Fibroblast of the aortic adventitia (primary cell): Measurements from ENCODE around the gene SPTBN4. TPM values are rescaled to one million over a fixed set of nuclear protein-coding genes. Genes with fewer than 3 reads are reported as not detected.

ENCODE experiments used
- DNase-seq: peaks from one replicate; pipeline ENCODE4 v3.0.0-alpha.2; 2010; ENCODE audit warnings: low read depth
- H3K4me3 ChIP-seq: 2 replicates; pipeline ENCODE4 v1.5.1; 2011; ENCODE audit warnings: low read depth, mild to moderate bottlenecking, control low read depth, low read length, moderate library complexity
- CTCF ChIP-seq: IDR thresholded peaks from 2 replicates; pipeline ENCODE4 v1.5.1; 2011; ENCODE audit warnings: mild to moderate bottlenecking, low read length, control low read depth, inconsistent platforms; ENCODE audit not compliant: insufficient read depth
- total RNA-seq: library from RNA; depleted of rRNA; stranded (reverse); fragments of >200 nt; gene quantifications from 2 replicates; pipeline ENCODE4 v1.2.3, GENCODE V29; 2012; ENCODE audit warnings: low replicate concordance

The SPTBN4 gene
- total RNA-seq, 1 donor = 3.5 TPM

GRCh38 chr19:40510526-40511115, 43.8 kb downstream of the SPTBN4 start:
- no peak for TF ChIP-seq CTCF
- DNase-seq = no peak
- H3K4me3 ChIP-seq = no peak overlapping the region

GRCh38 chr19:40511487-40511886, 44.7 kb downstream of the SPTBN4 start:
- no peak for DNase-seq
- H3K4me3 ChIP-seq = no peak overlapping the region
- TF ChIP-seq CTCF = no peak

- H3K4me3 ChIP-seq = no peak overlapping the region
- no peak for DNase-seq
- TF ChIP-seq CTCF = no peak
Measured at GRCh38 chr19:40512110-40512472, 45.3 kb downstream of the SPTBN4 start.

- no peak for TF ChIP-seq CTCF
- H3K4me3 ChIP-seq = no peak overlapping the region
- no peak for DNase-seq
Measured at GRCh38 chr19:40512473-40513344, 45.9 kb downstream of the SPTBN4 start.

- no peak for TF ChIP-seq CTCF
- H3K4me3 ChIP-seq = no peak overlapping the region
- DNase-seq = no peak
Measured at GRCh38 chr19:40513345-40513678, 46.5 kb downstream of the SPTBN4 start.

- no peak for TF ChIP-seq CTCF
- H3K4me3 ChIP-seq = no peak overlapping the region
- no peak for DNase-seq
Measured at GRCh38 chr19:40513741-40514315, 47.0 kb downstream of the SPTBN4 start.
